ENCODE measurements around the gene DMRTB1. TPM values are rescaled to one million over a fixed set of nuclear protein-coding genes. Genes with fewer than 3 reads are reported as not detected.

The DMRTB1 gene
- total and polyA plus RNA-seq, 2 of the 8 experiments (the other 6 are each of a cell fraction or from before 2014, with no cell fraction given): 0.06 to 0.35 TPM

- TF ChIP-seq CREB1 (IDR thresholded peaks at IDR 0.05) (no peak), EGR1 (IDR thresholded peaks at IDR 0.05; ENCODE audit: borderline replicate concordance, low read depth, low read length) (no peak), POU5F1 (IDR thresholded peaks at IDR 0.05; ENCODE audit: low read depth, low read length) (no peak), CTBP2 (IDR thresholded peaks at IDR 0.05; ENCODE audit: borderline replicate concordance, insufficient read depth, insufficient read length, low read length) (no peak), MAFK (IDR thresholded peaks at IDR 0.05; ENCODE audit: low read depth, low read length) (no peak)
Measured at GRCh38 chr1:53483170-53483569, 24.0 kb downstream of the DMRTB1 start (continued).
